Muscle layer of duodenum (tissue), 2 donors: ENCODE measurements around the gene ZSWIM5.
"Not testable (repeated sequence)": the region's sequence is repeated elsewhere in the genome, so short reads cannot be mapped to it uniquely, and the experiment has no call there.

Experiments used
- H3K27ac ChIP-seq: one replicate; pipeline ENCODE4 v1.7.0; 2013; ENCODE audit warnings: mild to moderate bottlenecking, low read length
- H3K27me3 ChIP-seq: one replicate; pipeline ENCODE4 v1.7.0; 2013; ENCODE audit warnings: low read depth, mild to moderate bottlenecking, control low read depth, low read length
- H3K36me3 ChIP-seq, 2 donors: one replicate each; pipeline ENCODE4 v1.7.0; 2013; ENCODE audit warnings: low read length in 2 of 2, control low read depth in 1 of 2, mild to moderate bottlenecking in 1 of 2; ENCODE audit not compliant: insufficient read depth in 2 of 2, control insufficient read depth in 1 of 2
- H3K4me1 ChIP-seq, 2 donors: one replicate each; pipeline ENCODE4 v1.7.0; 2013; ENCODE audit warnings: low read length in 2 of 2, mild to moderate bottlenecking in 2 of 2, control low read depth in 1 of 2, moderate library complexity in 1 of 2; ENCODE audit not compliant: insufficient read depth in 2 of 2, control insufficient read depth in 1 of 2
- H3K4me3 ChIP-seq, 2 donors: one replicate each; pipeline ENCODE4 v1.7.0; 2013; ENCODE audit warnings: low read length in 2 of 2, low read depth in 1 of 2, mild to moderate bottlenecking in 1 of 2
- H3K9me3 ChIP-seq, 2 donors: one replicate each; pipeline ENCODE4 v1.7.0; 2013; ENCODE audit warnings: low read length in 2 of 2, control low read depth in 1 of 2, mild to moderate bottlenecking in 1 of 2; ENCODE audit not compliant: control insufficient read depth in 1 of 2
- donor health status: healthy.

Gene ZSWIM5

GRCh38 chr1:45079533-45079932 lies 126.9 kb downstream of the ZSWIM5 start:
- H3K4me1 ChIP-seq, result no peaks in the 10 kb centered on the region
- H3K36me3 ChIP-seq, result no peaks in the 10 kb centered on the region
- no peak overlapping the region for H3K27ac ChIP-seq
- no peaks in the 10 kb centered on the region for H3K27me3 ChIP-seq
- H3K9me3 ChIP-seq, result no peaks in the 10 kb centered on the region
- H3K4me3 ChIP-seq, result no peak overlapping the region

- H3K36me3 ChIP-seq, H3K9me3 ChIP-seq, H3K4me3 ChIP-seq, H3K27me3 ChIP-seq, H3K4me1 ChIP-seq, H3K27ac ChIP-seq: not testable (repeated sequence)
These were observed 129.4 kb downstream of the ZSWIM5 start for GRCh38 chr1:45076959-45077358.

- Histone ChIP-seq H3K4me1 (no peaks in the 10 kb centered on the region), H3K27ac (no peak overlapping the region), H3K4me3 (no peak overlapping the region), H3K27me3 (no peaks in the 10 kb centered on the region), H3K36me3 (no peaks in the 10 kb centered on the region), H3K9me3 (peaks cover 0 to 2% of the 10 kb centered on the region in 2 donors)
These were observed 134.8 kb downstream of the ZSWIM5 start for GRCh38 chr1:45071567-45071966.

GRCh38 chr1:45067806-45068205 lies 138.6 kb downstream of the ZSWIM5 start:
- Histone ChIP-seq H3K27me3 (no peaks in the 10 kb centered on the region), H3K27ac (no peak overlapping the region), H3K36me3 (no peaks in the 10 kb centered on the region), H3K4me3 (no peak overlapping the region), H3K4me1 (no peaks in the 10 kb centered on the region), H3K9me3 (peaks cover 0 to 2% of the 10 kb centered on the region in 2 donors)

- Histone ChIP-seq H3K9me3 (no peaks in the 10 kb centered on the region), H3K36me3 (no peaks in the 10 kb centered on the region), H3K27ac (no peak overlapping the region)
These were observed 141.3 kb downstream of the ZSWIM5 start for GRCh38 chr1:45065083-45065482.

GRCh38 chr1:45062463-45062862 lies 143.9 kb downstream of the ZSWIM5 start:
- not testable (repeated sequence) for H3K27me3 ChIP-seq, H3K9me3 ChIP-seq, H3K4me3 ChIP-seq, H3K36me3 ChIP-seq, H3K4me1 ChIP-seq, H3K27ac ChIP-seq

More at GRCh38 chr1:45065083-45065482, 141.3 kb downstream of the ZSWIM5 start:
- Histone ChIP-seq H3K27me3 (no peaks in the 10 kb centered on the region), H3K4me1 (no peaks in the 10 kb centered on the region), H3K4me3 (no peak overlapping the region)

- Histone ChIP-seq H3K4me3 (no peak overlapping the region), H3K36me3 (peaks cover 0 to 15% of the 10 kb centered on the region in 2 donors), H3K27ac (no peak overlapping the region), H3K4me1 (no peaks in the 10 kb centered on the region), H3K27me3 (no peaks in the 10 kb centered on the region), H3K9me3 (no peaks in the 10 kb centered on the region)
These were observed 146.6 kb downstream of the ZSWIM5 start for GRCh38 chr1:45059829-45060228.

GRCh38 chr1:45057542-45057941 lies 148.9 kb downstream of the ZSWIM5 start:
- Histone ChIP-seq H3K27ac (no peak overlapping the region), H3K36me3 (peaks cover 0 to 15% of the 10 kb centered on the region in 2 donors), H3K9me3 (no peaks in the 10 kb centered on the region), H3K27me3 (no peaks in the 10 kb centered on the region), H3K4me3 (no peak overlapping the region), H3K4me1 (no peaks in the 10 kb centered on the region)

- Histone ChIP-seq H3K27ac (peak overlapping the region; percentile 49), H3K4me3 (peak overlapping the region in 1 of 2 donors; percentile 37), H3K9me3 (no peaks in the 10 kb centered on the region), H3K36me3 (peaks cover 0 to 11% of the 10 kb centered on the region in 2 donors), H3K27me3 (no peaks in the 10 kb centered on the region), H3K4me1 (no peaks in the 10 kb centered on the region)
These were observed 155.2 kb downstream of the ZSWIM5 start for GRCh38 chr1:45051005-45051772.

GRCh38 chr1:45047032-45047431 lies 159.4 kb downstream of the ZSWIM5 start:
- H3K4me1 ChIP-seq, result no peaks in the 10 kb centered on the region
- no peak overlapping the region for H3K27ac ChIP-seq
- H3K36me3 ChIP-seq, result peaks cover 7 to 24% of the 10 kb centered on the region in 2 donors
- no peak overlapping the region for H3K4me3 ChIP-seq
- no peaks in the 10 kb centered on the region for H3K9me3 ChIP-seq
- H3K27me3 ChIP-seq, result no peaks in the 10 kb centered on the region

- peaks cover 7 to 28% of the 10 kb centered on the region in 2 donors for H3K36me3 ChIP-seq
- H3K4me1 ChIP-seq, result no peaks in the 10 kb centered on the region
- H3K9me3 ChIP-seq, result no peaks in the 10 kb centered on the region
- no peak overlapping the region for H3K4me3 ChIP-seq
- no peaks in the 10 kb centered on the region for H3K27me3 ChIP-seq
- no peak overlapping the region for H3K27ac ChIP-seq
These were observed 161.5 kb downstream of the ZSWIM5 start for GRCh38 chr1:45044916-45045315.

GRCh38 chr1:45043094-45043493 lies 163.3 kb downstream of the ZSWIM5 start:
- no peak overlapping the region for H3K4me3 ChIP-seq
- H3K4me1 ChIP-seq, result peaks cover 0 to 2% of the 10 kb centered on the region in 2 donors
- no peak overlapping the region for H3K27ac ChIP-seq
- no peaks in the 10 kb centered on the region for H3K27me3 ChIP-seq
- peaks cover 7 to 20% of the 10 kb centered on the region in 2 donors for H3K36me3 ChIP-seq
- H3K9me3 ChIP-seq, result no peaks in the 10 kb centered on the region
